Testis (tissue), 2 donors: ENCODE data around the gene MACROD1.

Experiments used
- POLR2A ChIP-seq: fragments of 450-650 bp; IDR thresholded peaks from one replicate; pipeline ENCODE4 v1.6.1; 2017; ENCODE audit warnings: antibody characterized with exemption, mild to moderate bottlenecking, moderate library complexity
- TF ChIP-seq, protein P1 (sequence below), 3 experiments: fragments of 450-650 bp in 2 of 3; fragments of 200-600 bp in 1 of 3; sonication (generic) in 1 of 3; IDR thresholded peaks; one replicate each; pipeline ENCODE4 v1.5.1; 2016 to 2019; ENCODE audit warnings: antibody characterized with exemption in 3 of 3, mild to moderate bottlenecking in 2 of 3, moderate library complexity in 1 of 3

- TF ChIP-seq, protein P1, sequence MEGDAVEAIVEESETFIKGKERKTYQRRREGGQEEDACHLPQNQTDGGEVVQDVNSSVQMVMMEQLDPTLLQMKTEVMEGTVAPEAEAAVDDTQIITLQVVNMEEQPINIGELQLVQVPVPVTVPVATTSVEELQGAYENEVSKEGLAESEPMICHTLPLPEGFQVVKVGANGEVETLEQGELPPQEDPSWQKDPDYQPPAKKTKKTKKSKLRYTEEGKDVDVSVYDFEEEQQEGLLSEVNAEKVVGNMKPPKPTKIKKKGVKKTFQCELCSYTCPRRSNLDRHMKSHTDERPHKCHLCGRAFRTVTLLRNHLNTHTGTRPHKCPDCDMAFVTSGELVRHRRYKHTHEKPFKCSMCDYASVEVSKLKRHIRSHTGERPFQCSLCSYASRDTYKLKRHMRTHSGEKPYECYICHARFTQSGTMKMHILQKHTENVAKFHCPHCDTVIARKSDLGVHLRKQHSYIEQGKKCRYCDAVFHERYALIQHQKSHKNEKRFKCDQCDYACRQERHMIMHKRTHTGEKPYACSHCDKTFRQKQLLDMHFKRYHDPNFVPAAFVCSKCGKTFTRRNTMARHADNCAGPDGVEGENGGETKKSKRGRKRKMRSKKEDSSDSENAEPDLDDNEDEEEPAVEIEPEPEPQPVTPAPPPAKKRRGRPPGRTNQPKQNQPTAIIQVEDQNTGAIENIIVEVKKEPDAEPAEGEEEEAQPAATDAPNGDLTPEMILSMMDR (IDR thresholded peaks at IDR 0.05) = no peak
- no peak for TF ChIP-seq POLR2A
These were observed 52.5 kb downstream of the MACROD1 start for GRCh38 chr11:64113462-64113780.
